Hepatic stellate cell (primary cell): ENCODE results near the gene KLHL30.

Experiments used
- DNase-seq: peaks from one replicate; pipeline ENCODE4 v3.0.0; 2011; ENCODE audit warnings: low spot score

KLHL30 gene

GRCh38 chr2:238176613-238177012 lies 38.1 kb downstream of the KLHL30 start:
- DNase-seq = no peak

GRCh38 chr2:238180554-238180953 lies 42.1 kb downstream of the KLHL30 start:
- no peak for DNase-seq

GRCh38 chr2:238182362-238182761 lies 43.9 kb downstream of the KLHL30 start:
- no peak for DNase-seq

GRCh38 chr2:238183821-238184220 lies 45.4 kb downstream of the KLHL30 start:
- DNase-seq = no peak

- DNase-seq = no peak
These were observed 49.4 kb downstream of the KLHL30 start for GRCh38 chr2:238187618-238188548.

GRCh38 chr2:238190445-238190844 lies 52.0 kb downstream of the KLHL30 start:
- no peak for DNase-seq
